Measurements from ENCODE around the gene DNER.

DNA sequence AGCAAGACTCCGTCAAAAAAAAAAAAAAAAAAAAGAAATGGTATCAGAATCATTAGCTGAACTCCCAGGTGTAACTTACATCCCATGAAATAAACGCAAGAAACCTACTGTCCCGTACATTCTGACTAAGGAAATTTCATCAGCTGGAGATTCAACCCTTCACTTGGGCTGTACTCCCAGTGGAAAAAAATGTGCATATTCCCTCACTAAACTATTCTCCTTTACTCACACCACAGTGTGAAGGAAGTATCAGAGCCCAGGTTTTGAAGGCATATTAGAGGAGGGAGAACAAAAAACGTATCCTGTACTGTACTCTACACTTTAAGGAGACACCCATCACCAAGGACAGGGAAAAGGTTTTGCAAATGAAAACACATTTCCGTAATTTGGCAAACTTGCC lies 64.3 kb downstream of the DNER start:
- TF ChIP-seq, protein P1, sequence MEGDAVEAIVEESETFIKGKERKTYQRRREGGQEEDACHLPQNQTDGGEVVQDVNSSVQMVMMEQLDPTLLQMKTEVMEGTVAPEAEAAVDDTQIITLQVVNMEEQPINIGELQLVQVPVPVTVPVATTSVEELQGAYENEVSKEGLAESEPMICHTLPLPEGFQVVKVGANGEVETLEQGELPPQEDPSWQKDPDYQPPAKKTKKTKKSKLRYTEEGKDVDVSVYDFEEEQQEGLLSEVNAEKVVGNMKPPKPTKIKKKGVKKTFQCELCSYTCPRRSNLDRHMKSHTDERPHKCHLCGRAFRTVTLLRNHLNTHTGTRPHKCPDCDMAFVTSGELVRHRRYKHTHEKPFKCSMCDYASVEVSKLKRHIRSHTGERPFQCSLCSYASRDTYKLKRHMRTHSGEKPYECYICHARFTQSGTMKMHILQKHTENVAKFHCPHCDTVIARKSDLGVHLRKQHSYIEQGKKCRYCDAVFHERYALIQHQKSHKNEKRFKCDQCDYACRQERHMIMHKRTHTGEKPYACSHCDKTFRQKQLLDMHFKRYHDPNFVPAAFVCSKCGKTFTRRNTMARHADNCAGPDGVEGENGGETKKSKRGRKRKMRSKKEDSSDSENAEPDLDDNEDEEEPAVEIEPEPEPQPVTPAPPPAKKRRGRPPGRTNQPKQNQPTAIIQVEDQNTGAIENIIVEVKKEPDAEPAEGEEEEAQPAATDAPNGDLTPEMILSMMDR (IDR thresholded peaks at IDR 0.05), result no peak
- no peak for TF ChIP-seq EZH2 (IDR thresholded peaks at IDR 0.05; ENCODE audit: borderline replicate concordance, insufficient read depth, low read depth, low read length, poor library complexity, severe bottlenecking)
